Tongue (tissue), 2 donors: Measurements from ENCODE around the gene ACSM2B. TPM values are rescaled to one million over a fixed set of nuclear protein-coding genes. Genes with fewer than 3 reads are reported as not detected.
"Not testable (repeated sequence)": the region's sequence is repeated elsewhere in the genome, so short reads cannot be mapped to it uniquely, and the experiment has no call there.

Experiments
- DNase-seq: peaks from one replicate; pipeline ENCODE4 v3.0.0-alpha.2; 2015
- total RNA-seq: library from RNA; depleted of rRNA; stranded (reverse); fragments of >200 nt; gene quantifications from one replicate; pipeline ENCODE4 v1.2.3, GENCODE V29; 2014

Gene ACSM2B, protein sequence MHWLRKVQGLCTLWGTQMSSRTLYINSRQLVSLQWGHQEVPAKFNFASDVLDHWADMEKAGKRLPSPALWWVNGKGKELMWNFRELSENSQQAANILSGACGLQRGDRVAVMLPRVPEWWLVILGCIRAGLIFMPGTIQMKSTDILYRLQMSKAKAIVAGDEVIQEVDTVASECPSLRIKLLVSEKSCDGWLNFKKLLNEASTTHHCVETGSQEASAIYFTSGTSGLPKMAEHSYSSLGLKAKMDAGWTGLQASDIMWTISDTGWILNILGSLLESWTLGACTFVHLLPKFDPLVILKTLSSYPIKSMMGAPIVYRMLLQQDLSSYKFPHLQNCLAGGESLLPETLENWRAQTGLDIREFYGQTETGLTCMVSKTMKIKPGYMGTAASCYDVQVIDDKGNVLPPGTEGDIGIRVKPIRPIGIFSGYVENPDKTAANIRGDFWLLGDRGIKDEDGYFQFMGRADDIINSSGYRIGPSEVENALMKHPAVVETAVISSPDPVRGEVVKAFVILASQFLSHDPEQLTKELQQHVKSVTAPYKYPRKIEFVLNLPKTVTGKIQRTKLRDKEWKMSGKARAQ
- not detected for total RNA-seq

DNA sequence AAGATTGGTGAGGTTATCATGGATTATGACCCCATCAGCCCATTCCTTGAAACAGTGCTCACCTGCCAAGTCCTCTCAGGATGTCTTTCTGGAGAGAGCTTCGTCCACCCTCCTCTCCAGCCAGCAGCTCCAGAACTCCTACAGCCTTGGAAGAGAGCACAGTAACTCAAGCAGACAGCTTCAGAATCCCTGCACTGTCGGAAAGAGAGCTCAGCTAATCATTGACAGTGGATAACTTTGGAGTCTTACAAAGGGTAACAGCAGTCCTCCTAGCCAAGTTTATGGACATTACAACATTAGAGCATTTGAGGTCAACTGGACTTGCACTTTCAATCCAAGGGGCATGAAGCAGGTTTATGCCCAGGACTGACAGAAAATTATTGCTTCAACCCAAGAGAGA lies at the start of gene ACSM2B:
TSS of gene ACSM2B (minus strand) at position 223 of the 400 bp plus-strand sequence. CDS start 11,522 bp downstream, outside the sequence.
- DNase-seq = not testable (repeated sequence)

DNA sequence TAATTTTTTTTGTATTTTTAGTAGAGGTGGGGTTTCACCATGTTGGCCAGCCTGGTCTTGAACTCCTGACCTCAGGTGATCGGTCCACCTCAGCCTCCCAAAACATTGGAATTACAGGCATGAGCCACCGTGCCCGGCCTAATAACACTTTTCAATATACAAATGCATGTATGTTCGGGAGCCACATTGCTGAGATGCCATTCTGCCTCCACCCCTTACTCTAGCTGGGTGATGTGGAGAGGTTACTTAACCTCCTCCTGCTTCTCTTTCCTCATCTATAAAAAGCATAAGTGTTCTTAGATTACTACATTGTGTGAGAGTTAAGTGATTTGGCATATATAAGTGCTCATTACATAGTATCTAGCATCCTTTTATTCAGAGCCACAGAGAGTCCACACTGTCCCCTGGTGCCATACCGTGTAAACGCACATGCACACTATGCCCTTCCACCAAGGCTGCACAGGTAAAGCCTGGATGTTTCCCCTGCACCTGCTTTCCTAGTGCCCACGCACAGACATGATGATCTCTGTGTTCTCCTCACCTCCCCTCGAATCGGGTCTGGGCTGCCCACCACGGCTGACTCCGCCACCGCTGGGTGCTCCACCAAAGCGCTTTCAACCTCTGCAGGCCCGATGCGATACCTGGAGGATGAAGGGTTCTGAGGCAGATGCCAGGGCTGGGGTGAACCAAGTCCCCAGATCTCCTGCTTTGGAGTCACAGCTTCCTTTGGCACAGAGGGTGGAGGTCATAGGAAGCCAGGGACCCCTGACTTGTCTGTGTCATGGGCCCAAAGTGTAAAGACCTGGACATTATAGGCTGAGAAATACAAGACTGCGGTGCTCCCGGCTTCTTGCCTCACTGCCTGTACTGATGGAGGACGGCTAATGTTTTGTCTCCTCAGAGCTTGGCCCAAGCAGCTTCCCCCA lies 49.0 kb upstream of the ACSM2B start:
- no peak for DNase-seq

DNA sequence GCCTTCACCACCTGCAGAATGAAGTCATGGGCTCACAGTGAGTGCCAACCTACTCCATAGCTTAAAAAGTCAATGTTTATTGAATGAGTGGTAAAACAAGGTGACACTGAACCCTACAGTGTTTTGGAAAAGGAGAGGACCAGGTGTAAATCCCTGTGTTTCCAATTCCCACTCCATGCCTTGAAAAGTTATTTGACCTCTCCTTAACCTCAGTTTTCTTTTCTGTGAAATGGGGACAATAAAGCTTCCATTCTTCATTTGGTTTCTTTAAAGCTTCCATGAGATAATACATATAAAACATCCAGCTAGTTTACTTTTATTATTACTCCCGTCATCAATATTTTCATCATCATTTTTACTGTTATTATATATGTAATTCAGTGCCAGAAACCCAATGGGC lies 48.0 kb upstream of the ACSM2B start:
- no peak for DNase-seq

DNA sequence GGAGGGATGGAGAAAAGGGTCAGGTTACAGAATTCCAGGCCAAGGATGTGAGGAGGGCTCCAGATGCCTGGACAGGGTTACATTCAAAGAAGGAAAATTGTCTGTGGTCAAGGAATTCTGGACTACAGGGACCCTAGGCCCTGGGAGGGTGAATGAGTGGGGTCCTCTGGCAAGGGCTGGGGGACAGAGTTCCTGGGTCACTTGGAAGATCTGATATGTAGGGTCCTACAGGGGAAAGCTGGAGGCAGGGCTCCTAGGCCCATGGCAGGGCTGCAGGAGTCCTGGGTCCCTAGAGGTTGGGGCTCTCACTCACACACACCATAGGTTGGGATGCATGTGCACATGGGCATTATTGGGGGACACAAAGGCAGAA lies 46.3 kb upstream of the ACSM2B start:
- no peak for DNase-seq

DNA sequence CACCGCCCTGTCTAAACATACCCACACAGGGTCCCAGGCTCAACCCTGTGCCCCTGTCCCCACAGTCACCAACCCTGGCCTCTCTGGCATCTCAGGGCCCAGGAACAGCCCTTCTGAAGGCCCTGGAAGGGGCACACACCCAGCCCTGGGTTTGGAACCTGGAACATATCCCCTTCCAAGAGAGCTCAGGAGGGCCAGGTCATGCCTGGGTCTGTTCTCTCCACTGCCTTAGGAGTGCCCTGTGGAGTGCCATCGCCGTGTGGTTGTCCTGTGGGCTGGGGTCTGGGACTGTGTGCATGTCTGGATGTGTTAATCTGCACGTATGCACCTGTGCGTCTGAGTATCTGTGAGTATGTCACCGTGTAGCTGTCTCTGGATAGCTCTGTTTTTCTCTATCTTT lies 45.2 kb upstream of the ACSM2B start:
- DNase-seq = no peak

DNA sequence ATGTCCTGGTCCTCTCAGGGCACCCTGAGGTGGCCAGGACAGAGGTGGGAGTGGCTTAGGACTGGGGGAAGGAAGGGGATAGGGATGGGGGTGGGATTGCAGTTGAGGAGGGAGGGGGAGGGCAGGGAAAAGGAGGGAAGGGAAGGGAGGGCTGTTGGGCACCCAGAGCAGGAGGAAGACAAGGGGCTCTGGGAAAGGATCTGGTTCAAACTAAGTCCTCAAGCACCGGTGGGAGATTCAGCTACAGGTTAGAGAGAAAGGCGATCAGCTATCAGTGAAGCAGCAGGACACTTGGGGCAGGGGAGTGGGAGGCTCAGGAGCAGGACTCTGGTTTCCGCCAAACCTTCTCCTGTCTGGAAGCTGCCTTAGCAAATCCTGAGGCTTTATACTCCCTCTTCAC lies 44.6 kb upstream of the ACSM2B start:
- DNase-seq = no peak

DNA sequence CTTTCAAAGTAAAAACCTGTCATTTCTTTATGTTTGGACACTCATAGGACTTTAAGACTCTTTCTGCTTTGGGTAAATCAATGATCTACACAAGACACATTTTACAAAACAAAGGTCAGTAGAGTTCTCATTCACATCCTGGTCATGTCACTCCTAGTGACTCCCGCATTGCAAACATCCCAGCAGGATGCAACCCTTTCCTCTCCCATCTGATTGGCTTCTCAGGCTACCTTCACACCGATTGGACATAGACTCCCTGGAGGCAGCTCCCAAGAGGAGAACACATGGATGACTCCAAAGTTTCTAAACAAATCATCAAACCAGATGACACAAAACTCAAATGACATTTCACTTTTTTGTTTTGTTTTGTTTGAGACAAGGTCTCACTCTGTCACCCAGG lies 43.8 kb upstream of the ACSM2B start:
- DNase-seq = no peak

DNA sequence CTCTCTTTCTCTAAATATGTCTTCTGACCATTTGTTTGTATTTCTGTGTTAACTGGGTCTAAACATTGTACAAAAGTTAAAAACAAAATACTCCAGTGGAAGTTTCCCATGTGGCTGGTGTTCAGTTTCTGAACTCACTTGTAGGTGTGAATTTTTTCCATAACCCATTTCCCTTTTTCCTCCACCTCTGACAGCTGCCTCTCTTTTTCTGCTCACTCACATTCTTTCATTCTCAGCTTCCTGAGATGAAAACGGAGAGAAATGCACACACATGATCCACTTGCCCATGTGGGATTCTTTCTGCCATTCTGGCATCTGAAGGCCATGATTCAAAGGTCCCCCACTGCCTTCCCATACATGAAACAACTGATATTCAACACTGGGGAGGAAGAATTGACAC lies 41.1 kb upstream of the ACSM2B start:
- no peak for DNase-seq

DNA sequence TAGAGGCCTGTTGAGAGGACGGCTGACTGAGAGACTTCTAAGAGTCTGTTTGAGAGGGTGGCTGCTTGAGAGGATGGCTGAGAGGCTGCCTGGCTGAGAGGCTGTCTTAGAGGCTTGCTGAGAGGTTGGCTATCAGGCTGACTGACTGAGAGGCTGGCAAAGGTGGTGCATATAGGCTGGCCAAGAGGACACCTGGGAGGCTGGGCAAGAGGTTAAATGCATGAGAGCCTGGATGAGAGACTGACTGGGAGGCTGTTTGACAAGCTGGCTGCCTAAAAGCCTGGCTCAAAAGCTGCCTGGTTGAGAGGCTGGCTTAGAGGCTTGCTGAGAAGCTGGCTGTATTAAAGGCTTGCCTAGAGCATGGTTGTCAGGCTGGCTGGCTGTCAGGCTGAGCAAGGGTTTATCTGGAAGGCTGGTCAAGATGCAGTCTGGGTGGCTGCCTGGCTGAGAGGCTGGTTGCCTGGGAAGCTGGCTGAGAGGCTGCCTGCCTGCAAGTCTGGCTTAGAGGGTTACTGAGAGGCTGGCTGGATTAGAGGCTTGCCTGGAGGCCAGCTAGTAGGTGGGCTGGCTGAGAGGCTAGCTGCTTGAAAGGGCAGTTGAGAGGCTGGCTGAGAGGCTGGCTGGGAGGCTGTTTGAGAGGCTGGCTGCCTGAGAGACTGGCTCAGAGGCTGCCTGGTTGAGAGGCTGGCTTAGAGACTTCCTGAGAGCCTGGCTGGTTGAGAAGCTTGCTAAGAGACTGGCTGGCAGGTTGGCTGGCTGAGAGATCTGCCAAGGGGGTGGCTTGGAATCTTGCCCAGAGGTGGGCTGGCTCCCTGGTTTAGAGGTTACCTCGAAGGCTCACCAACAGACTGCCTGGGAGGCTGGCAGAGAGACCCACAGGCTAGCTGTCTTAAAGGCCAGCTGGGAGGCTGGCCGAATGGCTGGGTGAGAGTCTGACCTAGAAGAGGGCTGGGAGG lies 38.3 kb upstream of the ACSM2B start:
- no peak for DNase-seq

DNA sequence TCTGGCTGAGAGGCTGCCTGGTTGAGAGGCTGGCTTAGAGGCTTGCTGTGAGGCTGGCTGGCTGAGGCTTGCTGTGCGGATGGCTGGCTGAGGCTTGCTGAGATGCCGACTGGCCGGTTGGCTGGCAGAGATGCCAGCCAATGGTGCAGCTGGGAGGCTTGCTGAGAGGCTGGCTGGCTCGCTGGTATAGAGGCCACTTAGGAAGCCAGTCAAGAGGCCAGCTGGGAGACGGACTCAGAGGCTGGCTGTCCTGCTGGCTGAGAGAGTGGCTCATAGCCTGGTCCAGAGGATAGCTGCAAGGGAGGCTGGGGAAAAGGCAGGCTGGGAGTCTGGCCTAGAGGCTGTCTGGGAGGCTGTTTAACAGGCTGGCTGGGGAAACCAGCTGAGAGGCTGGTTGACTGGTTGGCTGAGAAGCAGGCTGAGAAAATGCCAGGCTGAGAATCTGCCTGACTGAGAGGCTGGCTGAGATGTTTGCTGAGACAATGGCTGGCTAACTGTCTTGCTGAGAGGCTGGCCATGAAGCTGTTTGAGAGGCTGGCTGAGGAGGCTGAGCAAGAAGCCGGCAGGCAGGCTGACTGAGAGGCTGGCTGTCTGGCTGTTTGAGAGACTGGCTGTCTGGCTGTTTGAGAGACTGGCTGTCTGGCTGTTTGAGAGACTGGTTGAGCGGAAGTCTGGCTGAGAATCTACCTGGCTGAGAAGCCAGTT lies 37.5 kb upstream of the ACSM2B start:
- DNase-seq = no peak

DNA sequence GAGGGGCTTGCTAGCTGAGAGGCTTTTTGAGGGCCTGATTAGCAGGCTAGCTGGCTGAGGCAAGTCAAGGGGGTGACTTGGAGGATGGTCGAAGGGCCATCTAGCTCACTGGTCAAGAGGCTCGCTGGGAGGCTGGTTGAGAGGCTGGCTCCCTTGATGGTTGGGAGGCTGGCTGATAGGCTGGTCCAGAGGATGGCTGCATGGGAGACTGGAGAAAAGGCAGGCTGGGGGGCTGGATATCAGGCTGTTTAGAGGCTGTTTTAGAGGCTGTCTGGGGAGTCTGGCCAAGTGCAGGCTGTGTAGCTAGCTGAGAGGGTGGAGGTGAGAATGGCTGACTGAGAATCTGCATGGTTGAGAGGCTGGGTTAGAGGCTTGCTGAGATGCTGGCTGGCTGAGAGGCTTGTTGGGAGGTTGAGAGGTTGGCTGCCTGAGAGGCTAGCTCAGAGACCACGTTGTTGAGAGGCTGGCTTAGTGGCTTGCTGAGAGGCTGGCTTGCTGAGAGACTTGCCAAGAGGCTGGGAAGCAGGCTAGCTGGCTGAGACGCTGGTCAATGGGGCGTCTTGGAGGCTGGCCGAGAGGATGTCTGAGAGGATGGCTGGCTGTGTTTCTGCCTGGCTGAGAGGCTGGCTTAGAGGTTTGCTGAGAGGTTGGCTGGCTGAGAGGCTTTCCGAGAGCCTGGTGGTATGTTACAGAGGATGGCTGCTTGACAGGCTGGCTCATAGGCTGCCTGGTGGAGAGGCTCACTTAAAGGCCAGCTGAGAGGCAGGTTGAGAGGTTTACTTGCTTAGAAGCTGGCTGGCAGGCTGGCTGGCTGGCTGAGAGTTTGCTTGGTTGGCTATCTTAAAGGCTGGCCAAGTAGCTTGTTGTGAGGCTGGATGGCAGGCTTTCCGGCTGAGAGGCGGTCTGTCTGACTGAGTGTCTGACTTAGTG lies 36.6 kb upstream of the ACSM2B start:
- DNase-seq = no peak

DNA sequence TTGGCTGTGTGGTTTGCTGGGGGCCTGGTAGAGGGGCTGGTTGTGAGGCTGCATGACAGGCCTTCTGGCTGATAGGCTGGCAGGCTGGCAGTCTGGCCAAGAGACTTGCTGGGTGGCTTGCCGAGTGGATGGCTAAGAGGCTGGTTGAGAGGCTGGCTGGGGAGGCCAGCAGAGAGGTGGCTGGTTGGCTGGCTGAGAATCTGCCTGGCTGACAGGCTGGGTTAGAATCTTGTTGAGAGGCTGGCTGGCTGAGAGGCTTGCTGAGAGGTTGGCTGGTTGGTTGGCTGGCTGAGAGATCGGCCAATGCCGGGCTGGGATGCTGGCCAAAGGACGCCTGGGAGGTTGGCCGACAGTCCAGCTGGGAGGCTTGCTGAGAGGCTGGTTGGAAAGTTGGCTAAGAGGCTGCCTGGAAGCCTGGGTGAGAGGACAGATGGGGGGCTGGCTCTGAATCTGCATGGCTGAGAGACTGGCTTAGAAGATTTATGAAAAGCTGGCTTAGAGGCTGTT lies 35.9 kb upstream of the ACSM2B start:
- peak; percentile 58 for DNase-seq

DNA sequence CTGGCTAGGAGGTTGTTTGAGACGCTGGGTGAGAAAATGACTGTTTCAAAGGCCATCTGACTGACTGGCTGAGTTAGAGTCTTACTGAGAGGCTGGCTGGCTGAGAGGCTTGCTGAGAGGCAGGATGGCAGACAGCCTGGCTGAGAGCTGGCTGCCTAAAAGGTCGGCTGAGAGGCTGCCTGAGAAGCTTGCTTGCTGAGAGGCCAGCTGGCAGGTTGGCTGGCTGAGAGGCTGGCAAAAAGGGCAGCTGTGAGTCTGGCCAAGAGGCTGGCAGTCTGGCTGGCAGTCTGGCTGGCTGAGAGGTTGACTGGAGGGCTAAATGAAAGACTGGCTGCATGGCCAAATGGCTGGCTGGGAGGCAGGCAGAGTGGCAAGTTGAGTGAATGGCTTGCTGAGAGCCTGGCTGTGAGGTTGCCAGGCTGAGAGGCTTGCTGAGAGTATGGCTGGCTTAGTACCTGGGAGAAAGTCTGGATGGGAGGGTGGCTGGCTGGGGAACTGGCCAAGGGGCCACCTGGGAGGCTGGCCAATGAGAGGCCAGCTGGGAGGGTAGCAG lies 35.3 kb upstream of the ACSM2B start:
- DNase-seq = peak; percentile 37

DNA sequence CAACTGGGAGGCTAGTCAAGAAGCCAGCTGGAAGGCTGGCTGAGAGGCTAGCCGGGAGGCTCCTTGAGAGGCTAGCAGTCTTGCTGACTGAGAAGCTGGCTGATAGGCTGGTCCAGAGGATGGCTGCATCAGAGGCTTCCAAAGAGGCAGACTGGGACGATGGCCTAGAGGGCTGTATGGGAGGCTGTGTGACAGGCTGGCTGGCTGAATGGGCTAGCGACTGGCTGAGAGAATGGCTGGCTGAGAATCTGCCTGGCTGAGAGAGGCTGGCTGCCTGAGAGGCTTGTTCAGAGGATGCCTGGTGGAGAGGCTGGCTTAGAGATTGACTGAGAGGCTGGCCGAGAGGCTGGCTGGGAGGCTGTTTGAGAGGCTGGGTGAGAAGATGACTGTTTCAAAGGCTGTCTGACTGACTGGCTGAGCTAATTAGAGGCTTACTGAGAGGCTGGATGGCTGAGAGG lies 34.8 kb upstream of the ACSM2B start:
- no peak for DNase-seq

DNA sequence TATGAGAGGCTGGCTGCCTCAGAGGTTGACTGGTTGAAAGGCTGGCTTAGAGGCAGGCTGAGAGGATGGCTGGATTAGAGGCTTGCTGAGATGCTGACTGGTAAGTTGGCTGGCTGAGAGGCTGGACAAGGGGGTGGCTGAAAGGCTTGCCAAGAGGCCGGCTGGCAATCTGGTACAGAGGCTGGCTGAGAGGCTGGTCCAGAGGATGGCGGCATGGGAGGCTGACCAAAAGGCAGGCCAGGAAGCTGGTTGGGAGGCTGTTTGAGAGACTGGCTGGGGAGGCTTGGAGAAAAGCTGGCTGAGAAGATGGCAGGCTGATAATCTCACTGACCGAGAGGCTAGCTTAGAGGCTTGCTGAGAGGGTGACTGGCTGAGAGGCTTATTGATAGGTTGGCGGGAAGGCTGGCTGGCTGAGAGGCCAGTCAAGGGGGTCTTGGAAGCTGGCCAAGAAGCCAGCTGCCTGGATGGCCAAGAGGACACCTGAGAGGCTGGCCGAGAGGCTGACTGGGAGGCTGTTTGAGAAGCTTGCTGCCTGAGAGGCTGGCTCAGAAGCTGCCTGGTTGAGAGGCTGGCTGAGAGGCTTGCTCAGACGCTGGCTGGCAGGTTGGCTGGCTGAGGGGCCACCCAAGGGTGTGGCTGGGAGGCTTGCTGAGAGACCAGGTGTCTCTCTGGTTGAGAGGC lies 34.2 kb upstream of the ACSM2B start:
- DNase-seq = no peak

DNA sequence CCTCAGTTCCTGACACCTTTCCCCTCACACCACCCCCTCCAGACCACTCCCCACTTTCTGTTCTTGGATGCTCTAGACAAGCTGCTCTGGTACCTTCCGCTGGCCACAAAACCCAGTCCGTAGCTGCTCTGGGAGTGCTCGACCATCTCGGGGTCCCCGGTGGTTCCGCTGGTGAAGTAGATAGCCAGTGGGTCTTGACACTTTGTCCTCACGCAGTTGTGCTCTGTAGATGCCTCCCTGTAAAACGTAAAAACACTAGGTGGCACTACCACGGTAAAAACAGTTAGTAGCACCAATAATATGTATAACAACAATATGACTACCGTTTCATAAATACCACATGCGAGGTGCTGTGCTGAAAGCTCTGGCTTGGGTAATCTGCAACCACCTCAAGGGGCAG lies 26.0 kb upstream of the ACSM2B start:
- DNase-seq = not testable (repeated sequence)

DNA sequence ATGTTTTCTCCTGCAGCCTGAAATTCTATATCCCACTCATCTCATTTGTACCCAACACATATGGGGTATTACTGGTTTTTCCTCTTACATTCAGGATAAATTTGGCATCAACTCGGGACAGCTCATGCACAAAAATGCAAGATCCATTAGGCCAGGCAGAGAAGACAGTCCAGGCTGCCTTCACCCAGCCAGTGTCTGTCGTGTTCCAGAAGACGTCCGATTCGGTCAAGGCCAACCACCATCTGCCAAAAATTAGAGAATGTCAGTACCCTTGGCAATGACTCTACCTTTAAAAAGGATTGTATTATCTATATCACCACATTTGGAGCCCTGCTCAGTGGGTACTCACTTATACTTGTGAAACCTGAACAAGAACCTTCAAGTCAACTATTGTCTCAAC lies 23.3 kb upstream of the ACSM2B start:
- DNase-seq = not testable (repeated sequence)

DNA sequence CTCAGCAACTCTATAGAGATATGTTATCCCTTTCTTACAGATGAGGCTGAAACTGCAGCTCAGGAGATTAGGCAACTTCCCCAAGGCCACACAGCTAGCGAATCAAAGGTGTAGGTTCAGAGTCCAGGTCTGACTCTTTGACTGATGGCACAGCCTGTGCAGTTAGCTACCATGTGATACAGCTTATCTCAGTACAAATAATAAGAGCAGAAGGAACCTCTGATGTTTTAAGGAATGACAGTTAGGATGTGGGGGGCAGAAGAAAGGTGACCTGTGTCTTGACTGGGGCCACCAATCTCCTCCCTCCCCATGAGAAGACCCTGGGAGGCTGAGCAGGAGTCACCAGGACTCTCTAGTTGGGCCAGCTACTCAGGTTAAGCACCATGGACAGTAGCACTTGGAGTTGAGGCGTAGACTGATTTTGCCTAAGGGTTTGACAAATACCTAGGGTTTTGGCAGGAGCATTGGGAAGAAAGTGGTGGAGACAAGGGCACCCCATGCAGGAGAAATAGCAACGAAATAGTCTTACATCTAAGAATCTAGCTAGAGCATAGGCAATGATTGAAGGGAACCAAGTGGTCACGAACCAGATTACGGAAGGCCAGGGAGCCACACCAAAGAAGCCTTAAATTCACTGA lies 22.8 kb upstream of the ACSM2B start:
- DNase-seq = no peak
